Measurements from ENCODE around the gene ENKD1. TPM values are rescaled to one million over a fixed set of nuclear protein-coding genes. Genes with fewer than 3 reads are reported as not detected.

ENKD1 gene
- total RNA-seq, 4 donors from 2014 or later = 14.5 to 21.2 (median 17.5) TPM

DNA sequence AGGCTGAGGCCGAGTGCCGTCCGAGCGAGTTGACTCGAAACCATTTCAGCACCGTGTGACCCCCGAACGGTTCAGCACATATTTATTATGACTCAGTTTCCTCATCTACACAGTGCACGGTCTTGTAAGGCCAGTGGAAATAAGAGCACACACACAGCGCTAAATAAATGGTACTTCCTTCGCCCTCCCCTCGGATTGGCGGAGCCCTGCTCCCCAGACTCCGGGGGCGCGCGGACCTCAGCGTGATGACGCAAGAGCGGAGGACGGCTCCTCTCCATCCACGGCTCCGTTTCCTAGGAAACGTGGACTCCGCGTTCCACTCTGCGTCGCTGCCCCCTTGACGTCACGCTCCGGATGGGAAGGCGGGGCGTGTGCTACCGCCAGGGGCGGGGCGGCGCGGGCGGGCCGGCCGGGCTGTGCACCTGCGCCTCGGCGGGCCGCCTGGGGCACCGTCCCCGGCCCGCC, 6.0 kb downstream of the ENKD1 start, which contains the start of gene PARD6A:
TSS of gene PARD6A (plus strand) at position 397 of the 465 bp plus-strand sequence. CDS start 79 bp downstream, outside the sequence.
- intact Hi-C loops (cut with DNase I; ENCODE audit: low total_unique reads) = no loop called here
- H3K4me3 ChIP-seq (ENCODE audit: low read depth, poor library complexity, severe bottlenecking) = peak within 1 kb of the TSS; percentile 60
- 0% methylated on average over 10 to 33 of the region's 48 CpGs for WGBS, 2 donors
- DNase-seq (ENCODE audit: low spot score in 2 of 2) = peak; percentile 90 to 98
- no peak for TF ChIP-seq POLR2A (IDR thresholded peaks at IDR 0.05)
- TF ChIP-seq, protein P1, sequence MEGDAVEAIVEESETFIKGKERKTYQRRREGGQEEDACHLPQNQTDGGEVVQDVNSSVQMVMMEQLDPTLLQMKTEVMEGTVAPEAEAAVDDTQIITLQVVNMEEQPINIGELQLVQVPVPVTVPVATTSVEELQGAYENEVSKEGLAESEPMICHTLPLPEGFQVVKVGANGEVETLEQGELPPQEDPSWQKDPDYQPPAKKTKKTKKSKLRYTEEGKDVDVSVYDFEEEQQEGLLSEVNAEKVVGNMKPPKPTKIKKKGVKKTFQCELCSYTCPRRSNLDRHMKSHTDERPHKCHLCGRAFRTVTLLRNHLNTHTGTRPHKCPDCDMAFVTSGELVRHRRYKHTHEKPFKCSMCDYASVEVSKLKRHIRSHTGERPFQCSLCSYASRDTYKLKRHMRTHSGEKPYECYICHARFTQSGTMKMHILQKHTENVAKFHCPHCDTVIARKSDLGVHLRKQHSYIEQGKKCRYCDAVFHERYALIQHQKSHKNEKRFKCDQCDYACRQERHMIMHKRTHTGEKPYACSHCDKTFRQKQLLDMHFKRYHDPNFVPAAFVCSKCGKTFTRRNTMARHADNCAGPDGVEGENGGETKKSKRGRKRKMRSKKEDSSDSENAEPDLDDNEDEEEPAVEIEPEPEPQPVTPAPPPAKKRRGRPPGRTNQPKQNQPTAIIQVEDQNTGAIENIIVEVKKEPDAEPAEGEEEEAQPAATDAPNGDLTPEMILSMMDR (IDR thresholded peaks at IDR 0.05) = no peak

DNA sequence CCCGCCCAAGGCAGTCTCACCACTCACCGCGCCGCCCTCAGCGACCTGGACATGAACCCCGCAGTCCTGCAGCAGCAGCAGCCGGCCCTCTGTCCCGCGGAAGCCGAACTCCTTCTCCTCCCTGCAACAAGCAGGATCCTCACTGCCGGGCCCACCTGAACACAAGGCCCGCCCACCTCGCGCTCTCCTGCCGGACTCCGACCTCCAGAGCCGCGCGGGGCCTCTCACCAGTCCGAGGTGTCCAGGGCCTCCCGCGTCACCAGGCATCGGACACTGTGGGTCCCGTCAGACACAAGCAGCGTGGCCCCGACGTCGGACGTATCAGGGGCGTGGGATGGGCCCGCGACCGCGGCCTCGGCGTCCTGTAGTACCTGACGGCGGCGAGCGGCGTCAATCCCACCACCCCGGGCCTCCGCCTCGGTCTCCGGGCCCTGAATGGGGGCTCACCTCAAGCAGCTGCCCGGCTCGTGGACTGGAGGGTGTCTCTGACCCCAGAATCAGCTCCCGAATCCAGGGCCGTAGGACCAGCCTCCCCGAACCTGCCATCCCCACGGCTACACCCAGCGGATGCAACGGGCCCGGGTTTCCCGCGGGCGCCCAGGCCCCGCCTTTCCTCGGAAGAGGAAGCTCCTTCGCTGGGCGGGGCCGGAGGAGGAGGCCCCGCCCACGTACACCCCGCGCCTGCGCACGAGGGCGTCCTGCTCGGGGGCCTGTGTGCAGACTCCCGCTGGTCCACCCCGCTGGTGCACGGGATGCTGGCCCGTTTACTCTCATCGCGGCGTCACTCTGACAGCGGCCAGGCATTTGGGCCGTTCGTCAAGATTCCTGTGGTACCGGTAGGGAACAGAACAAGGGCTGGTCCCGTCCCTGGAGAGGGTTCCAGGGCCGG, 6.6 kb downstream of the ENKD1 start, which contains the start of gene ACD:
TSS of gene ACD (minus strand) at position 586 of the 889 bp plus-strand sequence. CDS start at position 546, 40 bp downstream.
- WGBS, 2 donors = 1% methylated on average over 43 to 62 of the region's 83 CpGs
- intact Hi-C loops (cut with DNase I; ENCODE audit: low total_unique reads) = no loop called here
- TF ChIP-seq, protein P1 (IDR thresholded peaks at IDR 0.05) = no peak
- no peak for TF ChIP-seq POLR2A (IDR thresholded peaks at IDR 0.05)
- H3K4me3 ChIP-seq (ENCODE audit: low read depth, poor library complexity, severe bottlenecking) = peak within 1 kb of the TSS; percentile 60
- peak; percentile 83 to 98 for DNase-seq (ENCODE audit: low spot score in 2 of 2)

DNA sequence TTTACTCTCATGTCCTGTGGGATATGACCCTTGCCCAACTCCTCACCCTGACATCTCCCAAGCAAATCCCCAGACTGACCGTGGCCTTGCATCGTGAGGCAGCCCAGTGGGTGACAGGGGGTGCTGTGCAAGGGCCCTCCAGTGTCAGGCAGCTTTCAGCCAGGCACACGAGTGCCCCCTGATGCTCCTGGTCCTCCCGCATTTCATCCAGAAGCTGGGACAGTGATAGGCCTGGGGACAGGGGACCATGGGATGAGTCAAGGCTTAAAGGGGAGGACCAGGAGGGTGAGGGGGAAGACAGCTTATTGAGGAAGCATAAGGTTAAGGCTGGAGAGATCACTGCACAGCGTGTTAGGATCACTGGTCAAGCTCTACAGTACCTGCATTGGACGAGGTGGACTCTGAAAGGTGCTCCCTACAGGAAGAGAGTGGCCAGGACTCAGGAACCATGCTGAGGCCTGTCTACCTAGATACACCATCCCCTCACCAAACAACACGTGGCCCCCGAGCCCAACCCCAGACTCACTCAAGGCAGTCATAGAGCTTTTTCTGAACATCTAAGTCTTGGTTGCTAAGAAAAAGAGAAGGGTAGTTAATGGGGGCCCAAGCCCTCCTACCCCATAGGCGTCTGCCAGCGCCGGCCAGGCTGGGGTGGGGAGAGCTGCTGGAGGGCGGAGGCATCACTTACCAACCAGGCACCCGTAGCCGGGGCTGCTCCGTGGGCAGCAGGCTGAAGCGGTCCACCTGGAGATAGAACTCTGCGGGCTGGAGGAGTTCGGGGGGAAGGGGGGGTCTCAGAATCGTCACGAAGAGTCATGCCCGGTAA, 7.5 kb downstream of the ENKD1 start:
- intact Hi-C loops (cut with DNase I; ENCODE audit: low total_unique reads) = no loop called here
- no peak for TF ChIP-seq POLR2A (IDR thresholded peaks at IDR 0.05)
- 33 to 36% methylated on average over 21 of the region's 21 CpGs for WGBS, 2 donors

DNA sequence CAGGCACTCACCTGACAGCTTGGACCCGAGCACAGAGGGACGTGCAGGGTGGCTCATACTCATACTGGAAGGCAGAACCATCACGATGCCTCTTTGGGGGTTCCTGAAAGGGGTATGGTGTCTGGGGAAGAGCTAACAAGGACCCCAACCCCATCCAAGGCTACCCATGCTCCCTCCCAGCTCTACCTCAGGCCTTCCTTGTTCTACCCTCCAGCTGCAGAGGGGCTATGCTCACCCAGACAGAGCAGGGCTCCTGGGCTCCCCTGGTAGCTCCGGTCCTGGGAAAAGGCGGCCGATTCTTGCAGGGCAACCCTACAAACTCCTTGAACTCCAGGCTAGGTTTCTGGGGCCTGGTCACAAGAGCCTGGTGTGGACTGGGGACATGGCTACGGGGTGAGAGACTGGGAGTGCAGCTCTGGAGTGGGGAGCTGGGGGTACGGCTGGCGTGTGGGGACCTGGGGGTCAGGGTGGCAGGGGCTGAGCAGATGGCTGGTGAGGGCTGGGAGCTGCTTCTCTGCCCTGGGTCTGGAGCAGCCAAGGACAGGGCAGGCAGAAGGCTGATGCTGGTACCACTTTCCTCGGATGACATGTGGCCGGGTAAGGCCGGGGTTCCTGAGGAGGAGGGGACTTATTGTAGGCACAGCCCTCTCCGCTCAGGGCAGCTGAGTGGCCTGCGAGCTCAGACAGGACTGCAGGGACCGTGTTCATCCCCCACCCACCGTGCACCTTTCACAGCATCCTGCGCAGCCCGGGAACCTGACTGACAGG, 8.6 kb downstream of the ENKD1 start:
- 92 to 93% methylated on average over 18 of the region's 18 CpGs for WGBS, 2 donors
- H3K4me3 ChIP-seq (ENCODE audit: low read depth, poor library complexity, severe bottlenecking) = no peak overlapping the region
- no peak for TF ChIP-seq POLR2A (IDR thresholded peaks at IDR 0.05)
- TF ChIP-seq, protein P1 (IDR thresholded peaks at IDR 0.05) = no peak
- intact Hi-C loops (cut with DNase I; ENCODE audit: low total_unique reads) = no loop called here
- no peak for DNase-seq (ENCODE audit: low spot score in 2 of 2)

More for the DNA sequence above, 7.5 kb downstream of the ENKD1 start:
- no peak for DNase-seq (ENCODE audit: low spot score in 2 of 2)
- H3K4me3 ChIP-seq (ENCODE audit: low read depth, poor library complexity, severe bottlenecking) = peak overlapping the region; percentile 60

DNA sequence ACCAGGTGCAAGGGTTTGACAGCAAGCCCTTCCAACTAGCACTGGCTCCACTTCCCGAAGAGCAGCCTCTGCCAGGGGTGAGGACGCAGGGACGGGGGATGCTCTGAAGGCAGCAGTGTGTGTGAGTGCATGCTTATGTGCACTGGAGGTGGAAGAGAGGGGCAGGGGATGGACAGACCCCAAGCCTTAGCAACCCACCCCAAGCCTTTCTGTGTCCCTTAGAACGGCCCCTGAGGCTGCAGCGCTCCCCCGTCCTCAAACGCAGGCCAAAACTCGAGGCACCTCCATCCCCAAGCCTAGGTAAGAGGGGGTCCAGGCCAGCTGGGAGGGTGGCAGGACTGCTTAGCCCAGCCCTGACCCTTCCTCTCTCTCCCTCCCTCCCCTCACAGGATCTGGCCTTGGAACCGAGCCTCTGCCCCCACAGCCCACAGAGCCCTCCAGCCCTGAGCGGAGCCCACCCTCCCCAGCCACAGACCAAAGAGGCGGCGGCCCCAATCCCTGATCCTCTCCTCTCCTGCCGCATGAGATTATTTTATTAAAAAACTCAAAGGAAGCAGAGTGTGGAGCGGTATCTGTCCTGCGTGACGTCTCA, 9.4 kb downstream of the ENKD1 start:
- TF ChIP-seq POLR2A (IDR thresholded peaks at IDR 0.05) = no peak
- TF ChIP-seq, protein P1 (IDR thresholded peaks at IDR 0.05) = no peak
- intact Hi-C loops (cut with DNase I; ENCODE audit: low total_unique reads) = no loop called here
- WGBS, 2 donors = 90 to 95% methylated on average over 16 of the region's 16 CpGs
- H3K4me3 ChIP-seq (ENCODE audit: low read depth, poor library complexity, severe bottlenecking) = no peak overlapping the region
- no peak for DNase-seq (ENCODE audit: low spot score in 2 of 2)

Measured in lower leg skin (tissue), 4 donors.